ENCODE results near the gene CDK11A.
"Not testable (repeated sequence)": the region's sequence is repeated elsewhere in the genome, so short reads cannot be mapped to it uniquely, and the experiment has no call there.

The CDK11A gene

DNA sequence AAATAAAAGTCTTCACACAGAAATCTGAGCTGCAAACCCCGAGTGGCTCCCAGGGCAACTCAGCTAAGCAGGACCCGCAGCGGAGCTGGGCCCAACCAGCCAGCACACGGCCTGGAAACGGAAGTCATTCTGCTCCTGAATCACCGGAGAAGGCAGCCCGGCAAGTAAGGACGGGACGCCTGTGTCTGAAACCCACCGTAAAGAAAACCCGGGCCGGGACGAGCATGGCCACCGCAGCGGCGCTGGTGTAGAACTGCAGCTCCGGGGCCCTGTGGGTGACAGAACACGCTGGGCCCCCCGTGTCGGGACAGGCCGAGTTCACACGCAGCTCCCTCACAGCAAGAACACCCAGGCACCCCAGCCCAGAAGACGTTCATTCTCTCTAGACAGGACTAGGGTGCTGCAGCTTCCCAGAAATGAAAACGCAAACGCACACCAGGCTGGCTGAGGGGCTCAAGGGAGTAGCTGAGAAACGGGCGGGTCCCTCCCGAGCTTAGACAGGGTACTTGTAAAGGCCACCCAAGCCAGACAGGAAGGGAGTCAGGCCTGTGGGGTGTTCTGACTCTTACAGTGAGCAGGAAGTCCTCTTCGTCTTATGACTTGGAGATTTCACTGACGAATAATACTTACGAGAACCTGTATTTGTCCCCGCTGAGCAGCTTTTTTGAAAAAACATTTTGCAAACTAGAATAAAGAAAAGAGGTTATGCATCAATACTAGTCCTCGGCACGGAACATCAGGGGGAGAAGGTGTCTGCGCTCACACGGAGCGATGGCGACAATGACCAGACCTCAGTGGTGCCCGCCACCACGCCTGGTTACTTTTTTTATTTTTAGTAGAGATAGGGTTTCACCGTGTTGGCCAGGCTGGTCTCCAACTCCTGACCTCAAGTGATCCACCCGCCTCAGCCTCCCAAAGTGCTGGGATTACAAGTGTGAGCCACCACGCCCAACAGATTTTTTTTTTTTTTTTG is 54.4 kb downstream of the CDK11A start:
- Histone ChIP-seq H3K9ac (ENCODE audit: low read length) (no peak overlapping the region), H3K27me3 (ENCODE audit: control insufficient read depth, insufficient read depth, low read length) (no peaks in the 10 kb centered on the region), H3K4me1 (ENCODE audit: control insufficient read depth, insufficient read depth, low read length) (no peaks in the 10 kb centered on the region), H3K36me3 (ENCODE audit: control insufficient read depth, insufficient read depth, low read length) (peaks cover 26% of the 10 kb centered on the region), H3K4me3 (ENCODE audit: low read length) (no peak overlapping the region), H3K27ac (ENCODE audit: low read depth, low read length) (no peak overlapping the region)

GRCh38 chr1:1666526-1666925 is 57.6 kb downstream of the CDK11A start:
- Histone ChIP-seq H3K27me3 (ENCODE audit: control insufficient read depth, insufficient read depth, low read length) (no peaks in the 10 kb centered on the region), H3K9ac (ENCODE audit: low read length) (no peak overlapping the region), H3K4me1 (ENCODE audit: control insufficient read depth, insufficient read depth, low read length) (no peaks in the 10 kb centered on the region), H3K27ac (ENCODE audit: low read depth, low read length) (no peak overlapping the region), H3K36me3 (ENCODE audit: control insufficient read depth, insufficient read depth, low read length) (peaks cover 26% of the 10 kb centered on the region), H3K4me3 (ENCODE audit: low read length) (no peak overlapping the region)

DNA sequence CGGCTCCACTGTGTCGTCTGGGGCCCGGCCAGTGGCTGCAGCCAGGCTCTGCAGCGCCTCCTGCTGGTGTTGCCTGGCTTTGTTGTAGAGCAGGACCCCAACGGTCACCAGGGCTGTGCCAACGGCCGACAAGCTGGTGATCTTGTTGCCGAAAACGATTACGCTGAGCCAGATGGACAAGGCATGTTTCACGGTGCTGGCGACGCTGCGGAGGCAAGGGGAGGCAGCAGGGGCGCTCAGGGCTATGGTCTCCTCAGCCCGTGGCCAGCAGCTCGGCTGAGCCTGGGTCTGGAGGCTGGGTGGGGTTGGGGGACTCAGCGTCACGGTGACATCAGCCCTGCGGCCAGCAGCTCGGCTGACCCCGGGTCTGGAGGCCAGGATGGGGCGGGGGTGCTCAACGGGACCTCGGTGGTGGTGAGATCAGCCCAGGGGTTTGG is 58.3 kb downstream of the CDK11A start:
- Histone ChIP-seq H3K9ac (ENCODE audit: low read length) (no peak overlapping the region), H3K4me1 (ENCODE audit: control insufficient read depth, insufficient read depth, low read length) (no peaks in the 10 kb centered on the region), H3K36me3 (ENCODE audit: control insufficient read depth, insufficient read depth, low read length) (peaks cover 26% of the 10 kb centered on the region), H3K27me3 (ENCODE audit: control insufficient read depth, insufficient read depth, low read length) (no peaks in the 10 kb centered on the region), H3K4me3 (ENCODE audit: low read length) (no peak overlapping the region), H3K27ac (ENCODE audit: low read depth, low read length) (no peak overlapping the region)

DNA sequence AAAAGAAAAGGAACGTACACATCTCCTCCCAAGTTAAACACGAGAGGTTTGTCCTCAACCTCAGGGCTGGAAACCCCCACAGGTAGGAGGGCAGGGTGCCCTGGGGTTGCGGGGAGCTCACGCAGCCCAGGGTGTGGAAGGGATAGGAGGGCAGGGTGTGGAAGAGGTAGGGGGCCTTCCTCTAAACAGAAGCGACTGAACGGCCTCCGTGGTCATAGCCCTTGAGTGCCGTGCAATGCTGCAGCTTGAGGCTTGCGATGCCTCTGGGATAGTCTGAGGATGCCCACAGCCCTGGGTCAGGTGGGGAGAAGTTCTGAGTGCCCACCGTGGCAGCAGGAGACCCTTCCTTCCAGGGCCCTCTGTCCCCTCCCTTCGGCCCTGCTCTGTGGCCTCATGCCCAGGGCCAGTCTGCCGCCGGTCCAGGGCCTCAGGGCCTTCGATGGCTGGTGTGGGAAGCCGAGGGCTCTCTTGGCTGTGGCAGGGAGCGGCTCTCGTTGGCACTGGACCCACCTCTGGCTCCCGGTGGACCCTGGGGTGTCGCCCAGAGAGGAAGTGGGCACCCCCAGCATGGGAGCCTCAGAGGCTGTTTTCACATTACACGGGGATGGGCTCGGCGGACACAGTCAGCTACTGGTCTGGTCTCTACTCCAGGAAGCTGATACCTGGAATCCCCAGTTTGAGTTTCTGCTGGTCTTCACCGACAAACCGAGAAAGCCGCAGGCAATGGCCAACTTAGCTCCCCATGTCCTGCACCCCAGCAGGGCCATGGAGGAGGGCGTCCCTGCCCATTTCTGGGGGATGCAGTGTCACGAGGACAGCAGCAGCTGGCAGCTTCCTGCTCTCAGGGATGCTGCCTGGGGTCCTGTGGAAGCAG is 59.0 kb downstream of the CDK11A start:
- H3K36me3 ChIP-seq (ENCODE audit: control insufficient read depth, insufficient read depth, low read length) = peaks cover 23% of the 10 kb centered on the region
- no peak overlapping the region for H3K27ac ChIP-seq (ENCODE audit: low read depth, low read length)
- no peaks in the 10 kb centered on the region for H3K4me1 ChIP-seq (ENCODE audit: control insufficient read depth, insufficient read depth, low read length)
- H3K9ac ChIP-seq (ENCODE audit: low read length) = no peak overlapping the region
- H3K4me3 ChIP-seq (ENCODE audit: low read length) = no peak overlapping the region
- no peaks in the 10 kb centered on the region for H3K27me3 ChIP-seq (ENCODE audit: control insufficient read depth, insufficient read depth, low read length)

DNA sequence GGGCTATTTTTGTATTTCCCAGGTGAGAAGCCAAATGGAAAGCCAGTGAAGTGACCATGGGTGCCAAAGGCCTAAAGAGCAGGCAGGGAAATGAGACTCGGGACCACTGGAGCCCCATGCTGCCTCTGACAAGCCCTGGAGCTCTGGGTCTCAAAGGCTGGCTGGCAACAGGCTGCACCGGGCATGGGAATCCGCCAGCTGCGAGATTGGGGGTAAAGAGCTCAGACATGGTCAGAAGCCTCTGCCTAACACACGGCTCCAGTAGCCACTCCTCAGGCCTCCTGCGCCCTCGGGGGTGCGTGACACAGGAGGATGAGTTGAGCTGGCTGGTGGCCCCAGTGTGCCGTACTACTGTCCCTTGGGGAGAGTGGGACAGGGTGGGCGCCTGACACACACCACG is 59.8 kb downstream of the CDK11A start:
- H3K36me3 ChIP-seq (ENCODE audit: control insufficient read depth, insufficient read depth, low read length) = peaks cover 19% of the 10 kb centered on the region
- H3K4me3 ChIP-seq (ENCODE audit: low read length); H3K4me1 ChIP-seq (ENCODE audit: control insufficient read depth, insufficient read depth, low read length); H3K9ac ChIP-seq (ENCODE audit: low read length); H3K27me3 ChIP-seq (ENCODE audit: control insufficient read depth, insufficient read depth, low read length); H3K27ac ChIP-seq (ENCODE audit: low read depth, low read length): not testable (repeated sequence)

DNA sequence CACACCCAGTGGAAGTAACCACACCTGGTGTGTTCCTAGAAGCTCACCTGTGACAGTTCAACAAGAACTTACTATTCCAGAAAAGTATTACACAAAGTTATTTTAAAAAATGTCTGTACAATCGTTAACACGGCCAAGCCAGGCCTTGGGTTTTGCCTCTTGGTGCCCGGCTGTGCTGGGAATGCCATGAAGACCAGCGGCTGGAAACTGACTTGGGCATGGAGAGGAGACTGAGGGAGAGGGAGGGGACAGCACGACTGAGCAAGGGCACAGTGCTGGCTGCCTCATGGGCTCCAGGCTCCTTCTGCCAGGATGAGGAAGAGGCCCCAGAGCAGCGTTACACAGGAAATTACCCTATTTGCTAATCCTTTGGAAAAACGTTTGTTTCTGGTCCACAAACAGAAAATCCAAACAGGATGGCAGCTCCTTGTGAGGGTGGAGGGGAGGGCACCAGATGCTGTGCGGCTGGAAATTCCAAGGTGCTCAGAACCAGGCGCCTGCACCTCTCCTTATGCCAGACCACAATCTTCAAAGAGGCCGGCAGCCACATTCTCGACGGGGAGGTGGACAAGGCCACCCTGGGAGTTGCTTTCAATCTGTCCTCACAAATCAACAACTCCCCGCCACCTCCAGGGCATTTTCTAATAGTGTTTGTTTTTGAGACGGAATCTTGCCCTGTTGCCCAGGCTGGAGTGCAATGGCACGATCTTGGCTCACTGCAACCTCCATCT is 61.2 kb downstream of the CDK11A start:
- H3K4me3 ChIP-seq (ENCODE audit: low read length); H3K27me3 ChIP-seq (ENCODE audit: control insufficient read depth, insufficient read depth, low read length); H3K4me1 ChIP-seq (ENCODE audit: control insufficient read depth, insufficient read depth, low read length); H3K27ac ChIP-seq (ENCODE audit: low read depth, low read length); H3K9ac ChIP-seq (ENCODE audit: low read length): not testable (repeated sequence)
- H3K36me3 ChIP-seq (ENCODE audit: control insufficient read depth, insufficient read depth, low read length) = peaks cover 16% of the 10 kb centered on the region

DNA sequence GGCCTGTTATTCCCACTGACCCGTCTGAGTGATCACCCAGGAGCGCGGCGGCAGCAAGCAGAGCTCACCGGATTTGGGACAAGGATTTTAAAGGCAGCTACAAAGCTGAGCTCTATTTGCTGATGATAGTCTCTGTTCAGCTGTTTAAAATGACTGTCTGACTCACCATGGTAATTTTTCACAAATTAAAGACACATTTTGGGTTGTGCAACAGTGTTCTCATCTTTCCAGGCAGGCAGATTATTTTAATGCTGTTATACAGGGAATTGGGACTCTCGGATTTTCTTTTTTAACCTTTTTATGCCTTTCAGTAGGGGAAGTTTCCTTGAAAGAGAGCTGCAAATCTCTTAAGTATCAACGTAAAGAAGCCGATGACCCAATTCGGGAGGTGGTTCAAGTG is 61.8 kb downstream of the CDK11A start:
- H3K9ac ChIP-seq (ENCODE audit: low read length); H3K27ac ChIP-seq (ENCODE audit: low read depth, low read length); H3K27me3 ChIP-seq (ENCODE audit: control insufficient read depth, insufficient read depth, low read length); H3K4me1 ChIP-seq (ENCODE audit: control insufficient read depth, insufficient read depth, low read length); H3K4me3 ChIP-seq (ENCODE audit: low read length): not testable (repeated sequence)
- peaks cover 16% of the 10 kb centered on the region for H3K36me3 ChIP-seq (ENCODE audit: control insufficient read depth, insufficient read depth, low read length)

GRCh38 chr1:1658583-1659549 is 65.3 kb downstream of the CDK11A start, which contains the start of gene CDK11B:
TSS of gene CDK11B (minus strand) at chr1:1659004. CDS start at chr1:1657485, 1,519 bp downstream.
- peak within 1 kb of the TSS; percentile 98 for H3K27ac ChIP-seq (ENCODE audit: low read depth, low read length)
- H3K9ac ChIP-seq (ENCODE audit: low read length) = peak within 1 kb of the TSS; percentile 80

More at GRCh38 chr1:1658583-1659549, 65.3 kb downstream of the CDK11A start, which contains the start of gene CDK11B:
- H3K4me1 ChIP-seq (ENCODE audit: control insufficient read depth, insufficient read depth, low read length); H3K36me3 ChIP-seq (ENCODE audit: control insufficient read depth, insufficient read depth, low read length); H3K27me3 ChIP-seq (ENCODE audit: control insufficient read depth, insufficient read depth, low read length): not testable (repeated sequence)
- H3K4me3 ChIP-seq (ENCODE audit: low read length) = peak within 1 kb of the TSS; percentile 68

Measured in rectal smooth muscle tissue (tissue), 1 donor.